ENCODE data around the gene BCAS3. TPM values are rescaled to one million over a fixed set of nuclear protein-coding genes. Genes with fewer than 3 reads are reported as not detected.

BCAS3 gene
- polyA plus RNA-seq, 3 donors = 10.3 to 19.1 (median 14.7) TPM

DNA sequence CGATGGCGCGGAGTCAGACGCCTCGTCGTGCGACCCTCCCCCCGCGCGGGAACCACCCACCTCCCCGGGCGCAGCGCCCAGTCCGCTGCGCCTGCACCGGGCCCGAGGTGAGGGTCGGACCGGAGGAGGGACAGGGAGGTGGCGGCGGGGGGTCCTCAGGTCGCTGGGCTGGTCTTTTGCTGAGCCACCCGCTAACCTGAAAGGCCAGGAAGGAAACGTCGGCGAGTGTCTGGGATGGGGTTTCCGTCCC is 726.9 kb downstream of the BCAS3 start:
- peaks cover 40% of the 10 kb centered on the region for H3K4me1 Mint-ChIP-seq
- Histone ChIP-seq H3K79me2 (ENCODE audit: insufficient read depth, low read length) (no peaks in the 10 kb centered on the region), H3K4me1 (ENCODE audit: control insufficient read depth in 1 of 2, insufficient read depth in 2 of 2, low read length in 2 of 2) (peaks cover 28 to 36% of the 10 kb centered on the region in 2 donors), H3K9me3 (replicated peaks in 1 of 2; ENCODE audit: control insufficient read depth in 1 of 2, insufficient read depth in 1 of 2, low read length in 2 of 2) (peaks cover 18 to 41% of the 10 kb centered on the region in 2 donors), H3K27ac (ENCODE audit: low read depth in 1 of 2, low read length in 2 of 2) (no peak overlapping the region), H3K27me3 (ENCODE audit: control insufficient read depth in 2 of 2, insufficient read depth in 2 of 2, low read length in 2 of 2) (peaks cover 82 to 93% of the 10 kb centered on the region in 2 donors), H3K4me3 (replicated peaks in 1 of 3; ENCODE audit: low read depth in 2 of 3, low read length in 3 of 3) (no peak overlapping the region), H2AFZ (ENCODE audit: insufficient read depth, low read depth, low read length, poor library complexity, severe bottlenecking) (no peak overlapping the region), H3K4me2 (replicated peaks; ENCODE audit: extremely low read depth, low read length, poor library complexity, severe bottlenecking) (no peak overlapping the region), H3K36me3 (replicated peaks in 1 of 2; ENCODE audit: control insufficient read depth in 1 of 2, insufficient read depth in 2 of 2, low read length in 2 of 2) (no peaks in the 10 kb centered on the region), H3K9ac (ENCODE audit: insufficient read depth, low read length, poor library complexity, severe bottlenecking) (no peak overlapping the region), H4K20me1 (ENCODE audit: insufficient read depth, low read length) (no peaks in the 10 kb centered on the region)
- intact Hi-C loops (cut with micrococcal nuclease) = no loop called here
- H3K4me3 Mint-ChIP-seq = peak overlapping the region in 1 of 2 donors; percentile 83
- no peak overlapping the region for H3K27ac Mint-ChIP-seq
- H3K9me3 Mint-ChIP-seq = peaks cover 0 to 28% (median 12%) of the 10 kb centered on the region in 7 donors
- H3K36me3 Mint-ChIP-seq = peaks cover 11 to 14% of the 10 kb centered on the region in 2 donors
- DNase-seq = no peak
- peaks cover 87 to 96% (median 90%) of the 10 kb centered on the region in 3 donors for H3K27me3 Mint-ChIP-seq (ENCODE audit: low read depth in 3 of 3)
- TF ChIP-seq, protein P1, sequence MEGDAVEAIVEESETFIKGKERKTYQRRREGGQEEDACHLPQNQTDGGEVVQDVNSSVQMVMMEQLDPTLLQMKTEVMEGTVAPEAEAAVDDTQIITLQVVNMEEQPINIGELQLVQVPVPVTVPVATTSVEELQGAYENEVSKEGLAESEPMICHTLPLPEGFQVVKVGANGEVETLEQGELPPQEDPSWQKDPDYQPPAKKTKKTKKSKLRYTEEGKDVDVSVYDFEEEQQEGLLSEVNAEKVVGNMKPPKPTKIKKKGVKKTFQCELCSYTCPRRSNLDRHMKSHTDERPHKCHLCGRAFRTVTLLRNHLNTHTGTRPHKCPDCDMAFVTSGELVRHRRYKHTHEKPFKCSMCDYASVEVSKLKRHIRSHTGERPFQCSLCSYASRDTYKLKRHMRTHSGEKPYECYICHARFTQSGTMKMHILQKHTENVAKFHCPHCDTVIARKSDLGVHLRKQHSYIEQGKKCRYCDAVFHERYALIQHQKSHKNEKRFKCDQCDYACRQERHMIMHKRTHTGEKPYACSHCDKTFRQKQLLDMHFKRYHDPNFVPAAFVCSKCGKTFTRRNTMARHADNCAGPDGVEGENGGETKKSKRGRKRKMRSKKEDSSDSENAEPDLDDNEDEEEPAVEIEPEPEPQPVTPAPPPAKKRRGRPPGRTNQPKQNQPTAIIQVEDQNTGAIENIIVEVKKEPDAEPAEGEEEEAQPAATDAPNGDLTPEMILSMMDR (IDR thresholded peaks at IDR 0.05) = no peak
- 2% methylated on average over 27 of the region's 27 CpGs for WGBS (ENCODE audit: insufficient coverage)

DNA sequence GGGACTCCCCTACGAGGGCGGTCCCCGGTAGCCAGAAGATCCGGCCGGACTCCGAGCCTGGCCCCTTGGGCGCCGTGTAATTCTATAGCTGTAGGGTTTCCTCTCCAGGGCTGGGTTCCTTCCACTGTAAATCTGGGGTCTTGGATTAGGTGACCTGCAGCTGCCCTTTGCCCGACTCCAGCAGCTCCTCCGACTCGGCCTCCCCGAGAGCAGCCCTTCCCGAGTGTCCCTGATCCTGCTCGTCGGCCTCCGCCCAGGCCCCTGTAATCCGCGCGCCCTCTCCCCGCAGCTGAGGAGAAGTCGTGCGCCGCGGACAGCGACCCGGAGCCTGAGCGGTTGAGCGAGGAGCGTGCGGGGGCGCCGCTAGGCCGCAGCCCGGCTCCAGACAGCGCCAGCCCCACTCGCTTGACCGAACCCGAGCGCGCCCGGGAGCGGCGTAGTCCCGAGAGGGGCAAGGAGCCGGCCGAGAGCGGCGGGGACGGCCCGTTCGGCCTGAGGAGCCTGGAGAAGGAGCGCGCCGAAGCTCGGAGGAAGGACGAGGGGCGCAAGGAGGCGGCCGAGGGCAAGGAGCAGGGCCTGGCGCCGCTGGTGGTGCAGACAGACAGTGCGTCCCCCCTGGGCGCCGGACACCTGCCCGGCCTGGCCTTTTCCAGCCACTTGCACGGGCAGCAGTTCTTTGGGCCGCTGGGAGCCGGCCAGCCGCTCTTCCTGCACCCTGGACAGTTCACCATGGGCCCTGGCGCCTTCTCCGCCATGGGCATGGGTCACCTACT is 727.4 kb downstream of the BCAS3 start:
- no peak overlapping the region for H2AFZ ChIP-seq (ENCODE audit: insufficient read depth, low read depth, low read length, poor library complexity, severe bottlenecking)
- Mint-ChIP-seq H3K27me3 (ENCODE audit: low read depth in 3 of 3) (peaks cover 90 to 98% (median 92%) of the 10 kb centered on the region in 3 donors), H3K9me3 (peaks cover 0 to 32% (median 15%) of the 10 kb centered on the region in 7 donors), H3K27ac (peak overlapping the region in 1 of 7 donors; percentile 41), H3K4me1 (peaks cover 43% of the 10 kb centered on the region), H3K36me3 (peaks cover 11 to 14% of the 10 kb centered on the region in 2 donors), H3K4me3 (peak overlapping the region in 1 of 2 donors; percentile 48)
- no peaks in the 10 kb centered on the region for H3K36me3 ChIP-seq (replicated peaks in 1 of 2; ENCODE audit: control insufficient read depth in 1 of 2, insufficient read depth in 2 of 2, low read length in 2 of 2)
- H3K9me3 ChIP-seq (replicated peaks in 1 of 2; ENCODE audit: control insufficient read depth in 1 of 2, insufficient read depth in 1 of 2, low read length in 2 of 2) = peaks cover 18 to 43% of the 10 kb centered on the region in 2 donors
- no peak for DNase-seq
- no peak overlapping the region for H3K27ac ChIP-seq (ENCODE audit: low read depth in 1 of 2, low read length in 2 of 2)
- H3K27me3 ChIP-seq (ENCODE audit: control insufficient read depth in 2 of 2, insufficient read depth in 2 of 2, low read length in 2 of 2) = peaks cover 87 to 97% of the 10 kb centered on the region in 2 donors
- H3K9ac ChIP-seq (ENCODE audit: insufficient read depth, low read length, poor library complexity, severe bottlenecking) = no peak overlapping the region
- peaks cover 2% of the 10 kb centered on the region for H4K20me1 ChIP-seq (ENCODE audit: insufficient read depth, low read length)
- H3K4me2 ChIP-seq (replicated peaks; ENCODE audit: extremely low read depth, low read length, poor library complexity, severe bottlenecking) = no peak overlapping the region
- intact Hi-C loops (cut with micrococcal nuclease) = no loop called here
- no peak overlapping the region for H3K4me3 ChIP-seq (replicated peaks in 1 of 3; ENCODE audit: low read depth in 2 of 3, low read length in 3 of 3)
- H3K4me1 ChIP-seq (ENCODE audit: control insufficient read depth in 1 of 2, insufficient read depth in 2 of 2, low read length in 2 of 2) = peaks cover 31 to 36% of the 10 kb centered on the region in 2 donors
- no peaks in the 10 kb centered on the region for H3K79me2 ChIP-seq (ENCODE audit: insufficient read depth, low read length)
- WGBS (ENCODE audit: insufficient coverage) = 3% methylated on average over 63 of the region's 71 CpGs
- TF ChIP-seq, protein P1 (IDR thresholded peaks at IDR 0.05) = no peak

Data from CD14-positive monocyte (primary cell).